T-helper 17 cell (primary cell): ENCODE measurements around the gene ZBTB17. TPM values are rescaled to one million over a fixed set of nuclear protein-coding genes. Genes with fewer than 3 reads are reported as not detected.
"Not testable (repeated sequence)": the region's sequence is repeated elsewhere in the genome, so short reads cannot be mapped to it uniquely, and the experiment has no call there.

Source experiments
- ATAC-seq: fragments of 150-1000 bp; cut with Tn5 transposase; 2 replicates; pipeline ENCODE4 v1.10.0; 2021; ENCODE audit warnings: mild to moderate bottlenecking, moderate library complexity
- DNase-seq, 3 donors: peaks; one replicate each; pipeline versions ENCODE4 v3.0.0 to v3.0.0-alpha.2; 2020 to 2021
- H3K9me3 ChIP-seq: one replicate; pipeline ENCODE4 v1.7.0; 2013; ENCODE audit warnings: low read length, mild to moderate bottlenecking; ENCODE audit not compliant: control insufficient read depth, poor library complexity, severe bottlenecking
- H3K27ac Mint-ChIP-seq: one replicate; pipeline ENCODE4 v1.8.0; 2022; ENCODE audit warnings: mild to moderate bottlenecking, moderate library complexity, mixed read lengths
- H3K27me3 Mint-ChIP-seq: one replicate; pipeline ENCODE4 v1.8.0; 2022; ENCODE audit warnings: mixed read lengths
- H3K36me3 Mint-ChIP-seq: one replicate; pipeline ENCODE4 v1.8.0; 2022; ENCODE audit warnings: low read depth, mixed read lengths
- H3K4me1 Mint-ChIP-seq: one replicate; pipeline ENCODE4 v1.8.0; 2022; ENCODE audit warnings: mild to moderate bottlenecking, mixed read lengths
- H3K4me3 Mint-ChIP-seq: one replicate; pipeline ENCODE4 v1.8.0; 2022; ENCODE audit warnings: mild to moderate bottlenecking, moderate library complexity, mixed read lengths
- total RNA-seq, 4 donors: library from RNA in 2 of 4; stranded (reverse) in 2 of 4; gene quantifications; one replicate each; pipeline ENCODE4 v1.2.3 and lab custom pipeline; 2022 to 2026

Gene ZBTB17
- total RNA-seq, 2 donors from 2014 or later: 71.7 to 99.0 TPM

DNA sequence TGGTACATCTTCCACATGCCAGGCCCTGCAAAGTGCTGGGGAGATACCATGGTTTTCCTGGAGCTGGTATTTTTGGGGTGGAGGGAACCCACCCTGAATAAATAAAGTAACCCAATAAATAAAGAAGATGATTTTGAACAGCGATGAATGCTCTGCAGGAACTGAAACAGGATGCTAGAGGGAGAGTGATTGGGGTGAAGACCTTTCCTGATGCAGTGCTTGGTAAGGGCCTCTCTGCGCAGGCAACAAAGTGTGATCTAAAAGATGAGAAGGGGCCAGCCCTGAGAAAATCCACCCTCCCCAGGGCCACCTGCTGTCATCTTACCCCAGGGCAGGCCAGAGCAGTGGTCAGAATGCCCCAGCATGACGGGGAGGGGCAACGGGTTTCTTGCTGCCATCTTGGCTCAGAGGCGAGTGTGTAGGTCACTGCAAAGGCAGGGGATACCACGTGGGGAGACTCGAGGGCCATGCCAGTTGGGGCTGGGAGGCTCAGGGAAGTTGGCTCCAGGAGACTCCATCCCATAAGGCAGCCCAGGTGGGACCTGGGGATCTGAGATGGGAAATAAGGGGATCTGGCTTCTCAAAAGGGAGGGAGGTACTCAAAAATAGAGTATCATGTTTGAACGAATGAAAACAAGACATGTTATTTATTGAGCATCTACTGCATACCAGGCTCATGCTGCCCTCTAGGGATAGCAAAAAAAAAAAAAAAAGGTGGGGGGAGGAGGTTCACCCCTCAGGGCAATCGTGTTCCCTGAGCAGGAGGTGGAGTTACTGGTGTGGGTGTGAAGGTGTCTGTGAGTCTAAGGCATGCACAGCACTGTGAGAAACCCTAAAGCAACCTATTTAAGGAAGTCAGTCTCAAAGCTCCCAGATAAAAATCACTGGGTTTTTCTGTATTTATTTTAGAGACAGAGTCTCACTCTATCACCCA is 30.9 kb upstream of the ZBTB17 start:
- Mint-ChIP-seq H3K36me3 (no peaks in the 10 kb centered on the region), H3K4me3 (no peak overlapping the region), H3K4me1 (peaks cover 3% of the 10 kb centered on the region), H3K27ac (no peak overlapping the region), H3K27me3 (peaks cover 26% of the 10 kb centered on the region)
- DNase-seq (no peak), ATAC-seq (no peak)
- no peaks in the 10 kb centered on the region for H3K9me3 ChIP-seq

DNA sequence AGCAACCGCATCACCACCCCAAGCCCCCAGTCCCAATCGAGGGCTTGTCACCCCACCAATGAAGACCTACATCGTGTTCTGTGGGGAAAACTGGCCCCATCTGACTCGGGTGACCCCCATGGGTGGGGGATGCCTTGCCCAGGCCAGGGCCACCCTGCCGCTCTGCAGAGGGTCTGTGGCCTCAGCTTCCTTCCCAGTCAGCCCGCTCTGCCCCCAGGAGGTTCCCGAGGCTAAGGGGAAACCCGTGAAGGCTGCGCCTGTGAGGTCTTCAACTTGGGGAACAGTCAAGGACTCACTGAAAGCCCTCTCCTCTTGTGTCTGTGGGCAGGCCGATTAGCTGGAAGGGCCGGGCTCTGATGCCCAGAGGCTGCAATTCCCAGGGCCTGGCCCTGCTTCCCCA is 30.1 kb upstream of the ZBTB17 start:
- ATAC-seq (no peak), DNase-seq (no peak)
- H3K27ac Mint-ChIP-seq: no peak overlapping the region

GRCh38 chr1:16005597-16005996 is 29.7 kb upstream of the ZBTB17 start:
- H3K36me3 Mint-ChIP-seq: no peaks in the 10 kb centered on the region
- H3K4me1 Mint-ChIP-seq: peaks cover 3% of the 10 kb centered on the region
- DNase-seq: no peak
- H3K9me3 ChIP-seq: no peaks in the 10 kb centered on the region
- H3K4me3 Mint-ChIP-seq: no peak overlapping the region
- no peak overlapping the region for H3K27ac Mint-ChIP-seq
- peaks cover 22% of the 10 kb centered on the region for H3K27me3 Mint-ChIP-seq
- no peak for ATAC-seq

More for the DNA sequence above, 30.1 kb upstream of the ZBTB17 start:
- no peaks in the 10 kb centered on the region for H3K9me3 ChIP-seq
- no peaks in the 10 kb centered on the region for H3K36me3 Mint-ChIP-seq
- peaks cover 23% of the 10 kb centered on the region for H3K27me3 Mint-ChIP-seq
- no peak overlapping the region for H3K4me3 Mint-ChIP-seq
- peaks cover 3% of the 10 kb centered on the region for H3K4me1 Mint-ChIP-seq

- not testable (repeated sequence) for H3K27ac Mint-ChIP-seq, H3K4me1 Mint-ChIP-seq, H3K9me3 ChIP-seq, DNase-seq, H3K4me3 Mint-ChIP-seq, H3K36me3 Mint-ChIP-seq, ATAC-seq
- H3K27me3 Mint-ChIP-seq: peaks cover 14% of the 10 kb centered on the region
Measured at GRCh38 chr1:16001274-16001673, 25.4 kb upstream of the ZBTB17 start.

- H3K9me3 ChIP-seq: no peaks in the 10 kb centered on the region
- no peak for ATAC-seq
- no peak for DNase-seq
- Mint-ChIP-seq H3K4me1 (no peaks in the 10 kb centered on the region), H3K4me3 (no peak overlapping the region), H3K27me3 (peaks cover 14% of the 10 kb centered on the region), H3K36me3 (peaks cover 3% of the 10 kb centered on the region), H3K27ac (no peak overlapping the region)
Measured at GRCh38 chr1:15998929-15999328, 23.0 kb upstream of the ZBTB17 start.

DNA sequence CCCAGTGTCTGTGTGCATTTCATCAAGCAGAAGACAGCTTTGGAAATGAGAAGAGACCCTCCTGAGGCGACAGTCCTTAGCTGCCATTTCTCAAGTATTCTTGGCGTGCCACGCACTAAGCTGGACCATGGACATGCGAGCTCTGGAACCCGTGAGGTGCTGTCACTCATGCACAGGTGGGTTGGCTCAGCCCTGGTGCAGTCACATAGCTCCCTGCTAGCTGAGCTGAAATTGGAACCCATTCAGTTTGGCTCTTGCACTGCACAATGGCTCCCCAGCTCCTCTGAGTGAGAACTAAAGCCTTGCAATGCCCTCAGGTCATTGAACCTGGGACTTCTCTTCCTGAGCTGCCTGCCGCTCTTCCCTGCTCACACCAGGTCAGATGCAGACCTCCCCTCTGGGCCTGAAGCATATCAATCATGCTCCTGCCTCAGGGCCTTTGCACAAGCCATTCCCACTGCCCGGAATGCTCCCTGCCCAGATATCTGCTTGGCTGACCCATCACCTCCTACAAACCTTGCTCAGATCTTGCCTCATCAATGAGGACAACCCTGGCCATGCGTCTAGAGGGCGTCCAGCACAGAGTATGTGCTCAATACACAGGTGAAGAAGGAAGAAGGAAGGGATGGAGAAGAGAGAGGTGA is 21.9 kb upstream of the ZBTB17 start:
- no peaks in the 10 kb centered on the region for H3K4me1 Mint-ChIP-seq
- H3K27ac Mint-ChIP-seq: peak overlapping the region; percentile 39
- peaks cover 3% of the 10 kb centered on the region for H3K36me3 Mint-ChIP-seq
- ATAC-seq (no peak), DNase-seq (no peak)
- H3K27me3 Mint-ChIP-seq: peaks cover 14% of the 10 kb centered on the region
- no peak overlapping the region for H3K4me3 Mint-ChIP-seq
- H3K9me3 ChIP-seq: no peaks in the 10 kb centered on the region

- ATAC-seq (no peak), DNase-seq (no peak)
- H3K36me3 Mint-ChIP-seq: peaks cover 3% of the 10 kb centered on the region
- peaks cover 14% of the 10 kb centered on the region for H3K27me3 Mint-ChIP-seq
- peak overlapping the region; percentile 39 for H3K27ac Mint-ChIP-seq
- H3K4me1 Mint-ChIP-seq: no peaks in the 10 kb centered on the region
- H3K4me3 Mint-ChIP-seq: no peak overlapping the region
- no peaks in the 10 kb centered on the region for H3K9me3 ChIP-seq
Measured at GRCh38 chr1:15997076-15997585, 21.2 kb upstream of the ZBTB17 start.

DNA sequence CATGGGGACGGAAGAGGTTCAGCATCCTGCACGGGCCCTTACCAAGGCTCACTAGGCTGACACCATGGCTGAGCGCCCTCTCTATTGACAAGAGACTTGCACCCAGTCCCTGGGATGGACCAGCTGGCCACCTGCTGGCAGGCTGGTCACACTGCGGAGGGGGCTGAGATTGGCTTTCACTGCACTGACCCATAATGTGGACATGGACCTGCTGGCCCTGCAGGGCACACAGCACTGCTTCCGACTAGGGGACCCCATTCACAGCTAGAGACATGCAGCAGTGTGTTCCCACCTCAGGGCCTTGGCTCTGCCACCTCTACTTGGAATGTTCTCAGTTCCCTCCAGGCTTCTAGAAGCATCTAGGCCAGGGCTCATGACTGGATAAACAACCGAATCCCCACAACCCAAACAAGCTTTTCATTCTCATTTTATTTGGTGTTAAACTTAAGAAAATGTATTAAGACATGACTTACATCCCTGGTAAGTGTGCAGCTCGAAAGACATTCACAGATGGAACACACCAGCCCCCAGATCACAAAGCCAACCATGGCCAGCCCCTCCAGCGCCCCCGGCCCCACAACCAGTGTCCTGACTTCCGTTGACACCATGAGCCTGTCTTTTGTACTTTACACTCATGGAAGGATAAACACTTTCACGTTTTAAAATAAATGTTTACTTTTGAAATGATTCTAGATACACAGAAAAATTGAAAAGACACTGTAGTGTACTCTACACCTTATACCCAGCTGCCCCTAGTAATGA is 18.9 kb upstream of the ZBTB17 start:
- ATAC-seq (peak; percentile 58), DNase-seq (peak in 1 of 3 donors; percentile 22)
- Mint-ChIP-seq H3K27me3 (peaks cover 8% of the 10 kb centered on the region), H3K4me1 (no peaks in the 10 kb centered on the region), H3K4me3 (no peak overlapping the region), H3K36me3 (peaks cover 3% of the 10 kb centered on the region), H3K27ac (no peak overlapping the region)
- no peaks in the 10 kb centered on the region for H3K9me3 ChIP-seq

- Mint-ChIP-seq H3K27ac (no peak overlapping the region), H3K36me3 (peaks cover 3% of the 10 kb centered on the region), H3K4me3 (no peak overlapping the region), H3K27me3 (peaks cover 8% of the 10 kb centered on the region), H3K4me1 (no peaks in the 10 kb centered on the region)
- DNase-seq: no peak
- no peak for ATAC-seq
- no peaks in the 10 kb centered on the region for H3K9me3 ChIP-seq
Measured at GRCh38 chr1:15994081-15994480, 18.2 kb upstream of the ZBTB17 start.

DNA sequence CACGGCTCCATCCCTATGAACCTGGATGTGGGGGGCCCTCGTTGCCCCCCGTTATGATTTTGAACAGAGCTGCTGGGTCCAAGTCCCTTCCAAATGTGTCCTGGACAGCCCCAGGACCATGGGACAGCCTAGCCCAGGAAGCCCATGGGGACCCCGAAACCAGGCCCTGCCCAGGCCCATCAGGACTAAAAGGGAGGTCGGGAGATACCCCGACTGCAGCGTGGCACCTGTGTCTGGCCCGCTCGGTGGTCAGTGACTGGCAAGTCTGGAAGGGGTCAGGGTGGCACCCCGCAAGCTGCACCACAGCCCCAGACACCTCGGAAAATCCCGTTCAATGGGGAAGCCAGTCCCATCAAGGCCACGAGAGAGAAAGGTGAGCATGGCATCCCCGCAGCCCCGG is 17.8 kb upstream of the ZBTB17 start:
- H3K36me3 Mint-ChIP-seq: peaks cover 3% of the 10 kb centered on the region
- no peaks in the 10 kb centered on the region for H3K9me3 ChIP-seq
- no peak overlapping the region for H3K27ac Mint-ChIP-seq
- DNase-seq: no peak
- peaks cover 4% of the 10 kb centered on the region for H3K27me3 Mint-ChIP-seq
- H3K4me3 Mint-ChIP-seq: no peak overlapping the region
- ATAC-seq: no peak
- H3K4me1 Mint-ChIP-seq: no peaks in the 10 kb centered on the region

DNA sequence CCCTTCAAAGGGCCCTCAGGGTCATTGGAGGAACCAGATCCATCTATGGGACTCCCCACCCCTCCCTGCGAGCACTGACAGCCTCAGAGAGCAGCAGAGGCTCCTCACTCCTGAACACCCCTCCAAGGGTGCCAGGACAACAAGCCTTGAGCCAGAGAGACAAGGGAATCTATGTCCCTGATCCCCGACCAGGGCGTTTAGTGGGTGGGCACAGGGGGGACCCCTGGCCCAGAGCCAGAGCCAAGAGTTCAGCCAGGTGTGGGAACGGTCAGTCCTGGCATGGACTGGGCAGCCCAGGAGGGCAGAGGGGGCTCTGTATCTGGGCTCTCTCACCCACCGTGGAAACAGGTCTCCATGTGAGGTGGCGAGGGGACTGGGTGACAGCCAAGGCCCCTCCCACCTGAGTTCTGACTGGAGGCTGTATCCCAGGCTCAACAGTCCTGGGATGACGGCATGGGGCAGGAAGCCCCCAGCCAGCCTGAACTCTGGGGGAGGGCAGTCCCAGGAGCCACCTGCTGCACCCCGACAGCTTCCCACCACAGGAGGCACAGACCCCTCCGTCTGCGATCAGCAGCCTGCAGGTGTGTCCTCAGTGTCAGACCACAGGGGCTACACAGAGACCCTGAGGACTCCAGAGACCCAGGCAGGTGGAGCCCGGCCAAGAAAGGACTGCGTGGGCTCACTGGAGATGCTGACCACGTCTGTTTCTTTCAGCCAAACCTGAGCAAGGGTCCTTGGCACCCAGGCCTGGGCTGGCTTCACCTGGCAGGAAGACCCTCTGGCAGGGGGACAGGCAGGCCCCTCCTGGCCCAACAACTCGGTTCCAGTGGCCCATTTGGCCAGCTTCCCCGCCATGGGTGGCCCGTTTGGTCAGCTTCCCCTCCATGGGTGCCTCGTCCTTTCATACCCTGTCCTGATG is 16.9 kb upstream of the ZBTB17 start:
- no peaks in the 10 kb centered on the region for H3K36me3 Mint-ChIP-seq

GRCh38 chr1:15992187-15992553 is 16.3 kb upstream of the ZBTB17 start:
- no peaks in the 10 kb centered on the region for H3K36me3 Mint-ChIP-seq
- DNase-seq (no peak), ATAC-seq (no peak)
- H3K27me3 Mint-ChIP-seq: no peaks in the 10 kb centered on the region
- H3K9me3 ChIP-seq: no peaks in the 10 kb centered on the region
- H3K4me1 Mint-ChIP-seq: no peaks in the 10 kb centered on the region
- H3K4me3 Mint-ChIP-seq: no peak overlapping the region
- H3K27ac Mint-ChIP-seq: no peak overlapping the region

More for the DNA sequence above, 16.9 kb upstream of the ZBTB17 start:
- Mint-ChIP-seq H3K4me1 (no peaks in the 10 kb centered on the region), H3K27ac (no peak overlapping the region), H3K4me3 (no peak overlapping the region), H3K27me3 (no peaks in the 10 kb centered on the region)
- DNase-seq: no peak
- no peak for ATAC-seq
- no peaks in the 10 kb centered on the region for H3K9me3 ChIP-seq
